SK-MEL-5 (cell line): ENCODE measurements around the gene EOLA2. TPM values are rescaled to one million over a fixed set of nuclear protein-coding genes. Genes with fewer than 3 reads are reported as not detected.
"Not testable (repeated sequence)": the region's sequence is repeated elsewhere in the genome, so short reads cannot be mapped to it uniquely, and the experiment has no call there.

Experiments
- DNase-seq: peaks from one replicate; pipeline ENCODE4 v3.0.0-alpha.2; 2016; ENCODE audit warnings: low read depth, low spot score
- in situ Hi-C: cut with HindIII; loops from 2 replicates; pipeline ENCODE4 v1.10.0; 2016; ENCODE audit warnings: low sequenced_read_pairs, high pct_unique_total_duplicates, low pct_unique_long_range_greater_than_20kb
- polyA plus RNA-seq, 2 experiments: library from polyadenylated mRNA; depleted of rRNA; stranded (reverse); fragments of >200 nt; gene quantifications; 2 replicates each; pipeline ENCODE4 v1.2.3, GENCODE V29; 2015
- total RNA-seq: library from RNA; depleted of rRNA; stranded (reverse); fragments of >200 nt; shearing (Covaris generic); gene quantifications from 2 replicates; pipeline ENCODE4 v1.2.3, GENCODE V29; 2014; rRNA removed

The EOLA2 gene
- total RNA-seq, result 19.2 and 23.5 TPM in 2 replicates
- 30.8 and 35.3 TPM in 2 replicates for polyA plus RNA-seq (2015; cell fraction: cytosol; rRNA removed)
- polyA plus RNA-seq (2015; cell fraction: nucleus; rRNA removed), result 50.5 and 61.9 TPM in 2 replicates

GRCh38 chrX:149938427-149938880 lies at the start of gene EOLA2:
TSS of gene EOLA2 (minus strand) at chrX:149938491. CDS start at chrX:149933874, 4,617 bp downstream.
- DNase-seq, result peak; percentile 97
- in situ Hi-C loops, result no loop called here

- in situ Hi-C loops, result no loop called here
- no peak for DNase-seq
Observed at GRCh38 chrX:149987613-149988012, 49.3 kb upstream of the EOLA2 start.

- in situ Hi-C loops, result no loop called here
- DNase-seq, result no peak
Observed at GRCh38 chrX:149984411-149984810, 46.1 kb upstream of the EOLA2 start.

DNA sequence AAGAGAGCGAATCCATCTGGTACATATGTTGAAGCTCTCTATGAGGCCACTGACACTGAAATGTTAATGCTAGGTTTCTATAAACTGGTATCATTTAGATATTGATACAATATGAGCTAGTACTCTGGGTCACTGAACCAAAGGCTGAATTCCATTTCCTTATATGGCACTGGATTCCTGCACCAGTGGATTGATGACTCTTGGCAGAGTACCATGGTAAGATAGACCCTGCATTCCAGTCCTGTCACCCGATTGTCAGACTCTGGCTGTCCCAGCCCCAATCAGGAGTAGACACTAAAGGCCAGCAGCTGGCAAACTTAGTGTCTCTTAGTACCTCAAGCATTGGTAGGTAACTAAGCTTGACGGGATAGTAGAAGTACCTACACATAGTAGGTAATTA lies 44.0 kb upstream of the EOLA2 start:
- DNase-seq, result no peak
- in situ Hi-C loops, result no loop called here

- in situ Hi-C loops, result no loop called here
Observed at GRCh38 chrX:149979126-149979644, 40.9 kb upstream of the EOLA2 start.

GRCh38 chrX:149962859-149963757 lies 24.8 kb upstream of the EOLA2 start:
- in situ Hi-C loops, result no loop called here
- DNase-seq, result peak; percentile 74

More at GRCh38 chrX:149979126-149979644, 40.9 kb upstream of the EOLA2 start:
- peak; percentile 67 for DNase-seq

GRCh38 chrX:149962010-149962409 lies 23.7 kb upstream of the EOLA2 start:
- in situ Hi-C loops, result no loop called here
- DNase-seq, result no peak

DNA sequence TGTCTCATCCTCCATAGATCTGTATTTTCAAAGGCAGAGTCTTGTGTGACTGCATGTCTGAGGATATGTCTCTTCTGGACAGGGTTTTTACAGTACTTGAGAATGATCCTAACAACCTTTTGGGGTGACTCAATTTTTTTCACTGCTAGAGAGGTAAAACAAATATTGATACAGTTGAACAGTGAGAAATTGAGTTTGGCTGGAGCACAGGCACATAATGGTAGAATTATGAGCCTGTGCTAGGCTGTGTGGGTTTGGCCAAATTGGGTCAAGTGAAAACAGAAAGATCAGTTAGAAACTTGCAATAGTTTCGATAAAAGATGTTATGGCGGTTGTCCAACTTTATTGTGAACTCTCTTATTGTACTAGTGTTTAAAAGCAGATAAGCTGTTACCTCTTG lies 23.3 kb upstream of the EOLA2 start:
- DNase-seq, result no peak
- in situ Hi-C loops, result no loop called here

GRCh38 chrX:149950681-149951080 lies 12.4 kb upstream of the EOLA2 start:
- peak; percentile 59 for DNase-seq
- in situ Hi-C loops, result no loop called here

DNA sequence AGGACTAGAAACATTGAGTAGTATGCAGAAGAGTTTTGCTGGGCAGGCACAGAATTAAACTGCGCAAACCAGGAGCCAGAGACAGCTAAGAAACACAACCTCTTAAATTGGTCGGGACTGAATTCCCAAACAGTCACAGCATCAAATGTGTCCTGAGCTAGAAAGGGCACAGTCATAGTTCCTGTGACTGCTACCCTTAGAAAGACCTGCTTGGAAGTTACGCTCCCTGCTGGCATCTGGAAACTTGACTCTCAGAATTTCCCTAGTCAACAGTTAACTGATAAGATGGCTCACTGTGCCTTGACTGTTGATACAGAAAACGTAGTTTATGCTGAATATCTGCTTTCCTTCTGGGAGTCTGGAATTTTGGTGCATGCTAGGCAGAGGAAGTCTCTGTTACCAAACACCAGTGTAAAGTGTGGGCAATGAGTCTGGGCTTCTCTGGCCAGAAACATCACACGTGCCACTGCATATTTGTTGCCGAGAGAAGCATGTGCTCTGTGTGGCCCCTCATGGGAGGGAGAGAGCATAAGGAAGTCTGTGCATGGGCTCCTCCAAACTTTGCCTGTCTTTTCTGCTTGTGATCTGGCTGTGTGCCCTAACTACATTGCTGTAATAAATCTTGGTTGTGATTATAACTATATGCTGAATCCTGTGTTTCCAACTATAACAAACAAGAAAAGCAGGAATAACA lies 11.6 kb upstream of the EOLA2 start:
- in situ Hi-C loops, result no loop called here

GRCh38 chrX:149948016-149948415 lies 9.7 kb upstream of the EOLA2 start:
- DNase-seq, result no peak
- in situ Hi-C loops, result no loop called here

More for the DNA sequence above, 11.6 kb upstream of the EOLA2 start:
- DNase-seq, result no peak

DNA sequence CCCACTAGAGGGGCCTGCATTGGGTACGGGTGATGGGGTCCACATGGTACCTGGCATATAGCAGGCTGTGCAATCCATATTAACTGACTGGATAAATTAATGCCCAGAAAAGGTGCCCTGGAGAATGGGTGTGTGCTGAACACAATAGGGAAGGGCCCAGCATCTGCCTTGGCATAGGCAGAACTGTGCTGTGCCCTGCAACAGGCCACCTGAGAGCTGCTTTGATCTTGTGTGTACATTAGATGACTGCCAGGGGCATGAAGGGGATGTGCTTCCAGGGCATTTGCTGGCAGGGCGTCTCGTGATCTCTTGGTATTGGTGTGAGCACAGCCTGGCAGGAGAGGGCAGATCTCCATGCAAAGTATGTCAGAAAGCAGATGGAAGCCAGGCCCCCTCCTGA lies 8.6 kb upstream of the EOLA2 start:
- DNase-seq, in situ Hi-C loops: not testable (repeated sequence)

- DNase-seq, in situ Hi-C loops: not testable (repeated sequence)
Observed at GRCh38 chrX:149945820-149946219, 7.5 kb upstream of the EOLA2 start.

GRCh38 chrX:149945087-149945670 lies 6.9 kb upstream of the EOLA2 start:
- in situ Hi-C loops, DNase-seq: not testable (repeated sequence)

- in situ Hi-C loops, DNase-seq: not testable (repeated sequence)
Observed at GRCh38 chrX:149940674-149941024, 2.4 kb upstream of the EOLA2 start.

DNA sequence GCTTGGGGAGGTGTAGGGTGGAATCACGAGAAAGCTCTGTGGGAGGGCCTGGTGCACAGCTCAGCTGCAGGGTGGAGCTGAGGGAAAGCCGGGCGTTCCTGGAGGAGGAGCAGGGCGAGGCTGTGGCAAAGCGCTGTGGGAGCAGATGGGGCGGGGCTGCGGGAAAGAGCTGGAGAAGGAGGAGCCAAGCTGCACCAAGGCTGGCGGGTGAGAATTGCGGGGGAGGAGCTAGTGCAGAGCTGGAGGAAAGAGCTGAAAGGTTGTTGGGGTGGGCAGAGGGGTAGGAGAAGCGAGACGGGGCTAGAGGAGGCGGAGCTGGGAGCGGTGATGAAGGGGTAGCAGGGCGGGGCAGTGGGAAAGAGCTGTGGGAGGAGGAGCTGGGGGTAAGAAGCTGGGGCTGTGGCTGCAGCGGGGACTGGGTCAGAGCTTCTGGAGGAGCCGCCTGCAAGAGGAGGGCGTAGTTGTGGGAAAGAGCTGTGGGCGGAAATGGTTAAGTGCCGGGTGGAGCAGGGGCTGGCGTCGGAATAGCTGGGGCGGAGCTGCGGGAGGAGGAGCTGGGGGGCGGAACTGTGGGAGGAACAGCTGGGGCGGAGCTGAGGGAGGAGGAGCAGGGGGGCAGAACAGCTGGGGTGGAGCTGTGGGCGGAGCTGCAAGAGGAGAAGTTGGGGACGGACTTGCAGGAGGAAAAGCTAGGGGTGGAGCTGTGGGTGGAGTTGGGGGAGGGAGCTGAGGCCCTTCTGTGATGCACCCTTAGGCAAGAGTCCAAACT lies 1.8 kb upstream of the EOLA2 start:
- peak; percentile 91 for DNase-seq
- in situ Hi-C loops, result no loop called here

DNA sequence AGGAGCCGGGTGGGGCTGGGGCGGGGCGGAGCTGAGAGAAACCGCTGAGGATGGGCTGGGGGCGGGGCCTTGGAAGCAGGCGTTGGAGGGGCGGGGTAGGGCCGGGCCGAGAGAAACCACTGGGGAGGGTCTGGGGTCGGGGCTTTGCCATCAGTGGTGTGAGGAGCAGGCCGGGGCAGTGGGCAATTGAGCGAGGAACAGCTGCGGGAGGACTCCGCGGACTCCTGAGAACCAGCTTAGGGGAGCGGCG lies 1.3 kb upstream of the EOLA2 start:
- in situ Hi-C loops, result no loop called here
- DNase-seq, result no peak
